HepG2 (cell line): Measurements from ENCODE around the gene ABCC1. TPM values are rescaled to one million over a fixed set of nuclear protein-coding genes. Genes with fewer than 3 reads are reported as not detected.

Experiments
- CSRNP1 ChIP-seq: sonication (generic); formaldehyde crosslinking; IDR thresholded peaks from 2 replicates; pipeline ENCODE4 v1.8.1; 2023; ENCODE audit warnings: mild to moderate bottlenecking, missing genetic modification reagents
- DRAP1 ChIP-seq: IDR thresholded peaks from 2 replicates; pipeline ENCODE4 v1.6.1; 2016; ENCODE audit warnings: missing genetic modification reagents, missing compliant biosample characterization
- EEA1 ChIP-seq: sonication (generic); formaldehyde crosslinking; IDR thresholded peaks from 2 replicates; pipeline ENCODE4 v1.5.1; 2020; ENCODE audit warnings: mild to moderate bottlenecking, missing genetic modification reagents, borderline replicate concordance
- EHMT2 ChIP-seq: fragments of 200-600 bp; sonication (generic); IDR thresholded peaks from 2 replicates; pipeline ENCODE4 v1.7.0; 2017; ENCODE audit warnings: antibody characterized with exemption, low read depth, low read length, borderline replicate concordance
- IRF1 ChIP-seq: sonication (generic); formaldehyde crosslinking; IDR thresholded peaks from 2 replicates; pipeline ENCODE4 v1.4.0; 2020; ENCODE audit warnings: low read depth, mild to moderate bottlenecking, missing genetic modification reagents
- LCORL ChIP-seq, 2 experiments: fragments of 450-650 bp in 1 of 2; sonication (generic) in 1 of 2; formaldehyde crosslinking in 1 of 2; IDR thresholded peaks; 2 replicates each; pipeline versions ENCODE4 v1.5.0 to v1.6.1; 2017 to 2020; ENCODE audit warnings: antibody characterized with exemption in 1 of 2, missing genetic modification reagents in 1 of 2
- MATR3 ChIP-seq: sonication (generic); formaldehyde crosslinking; IDR thresholded peaks from 2 replicates; pipeline ENCODE4 v1.4.0; 2020; ENCODE audit warnings: missing genetic modification reagents
- NFE2 ChIP-seq: sonication (generic); formaldehyde crosslinking; IDR thresholded peaks from 2 replicates; pipeline ENCODE4 v1.4.0; 2020; ENCODE audit warnings: missing genetic modification reagents
- NR2F1 ChIP-seq, 2 experiments: fragments of 450-650 bp in 1 of 2; formaldehyde crosslinking in 1 of 2; IDR thresholded peaks; 2 replicates each; pipeline versions ENCODE4 v1.5.0 to v1.6.1; 2016 to 2020; ENCODE audit warnings: mild to moderate bottlenecking in 1 of 2, missing compliant biosample characterization in 1 of 2, missing genetic modification reagents in 1 of 2, moderate library complexity in 1 of 2
- RBM39 ChIP-seq: fragments of 200-400 bp; formaldehyde crosslinking; IDR thresholded peaks from one replicate; pipeline ENCODE4 v1.6.1; 2018; ENCODE audit warnings: antibody characterized with exemption, mild to moderate bottlenecking, low read depth, low read length; ENCODE audit not compliant: poor library complexity, severe bottlenecking
- SAP130 ChIP-seq: IDR thresholded peaks from 2 replicates; pipeline ENCODE4 v1.6.1; 2016; ENCODE audit warnings: low read depth
- SRSF1 ChIP-seq: fragments of 200-400 bp; formaldehyde crosslinking; optimal IDR thresholded peaks from 2 replicates; pipeline ENCODE3; 2017; ENCODE audit warnings: mild to moderate bottlenecking, low read depth, low read length, moderate library complexity
- TMF1 ChIP-seq: sonication (generic); formaldehyde crosslinking; IDR thresholded peaks from 2 replicates; pipeline ENCODE4 v1.8.1; 2022; ENCODE audit warnings: low read depth, missing genetic modification reagents
- ZFP82 ChIP-seq: sonication (generic); formaldehyde crosslinking; IDR thresholded peaks from 2 replicates; pipeline ENCODE4 v1.5.1; 2020; ENCODE audit warnings: mild to moderate bottlenecking, missing genetic modification reagents, borderline replicate concordance
- ZNF274 ChIP-seq: sonication (generic); formaldehyde crosslinking; IDR thresholded peaks from 2 replicates; pipeline ENCODE4 v1.5.1; 2020; ENCODE audit warnings: mild to moderate bottlenecking, missing genetic modification reagents
- ZNF331 ChIP-seq: sonication (generic); formaldehyde crosslinking; IDR thresholded peaks from 2 replicates; pipeline ENCODE4 v1.4.0; 2020; ENCODE audit warnings: missing genetic modification reagents
- ZNF333 ChIP-seq: sonication (generic); formaldehyde crosslinking; IDR thresholded peaks from 2 replicates; pipeline ENCODE4 v1.4.0; 2020; ENCODE audit warnings: mild to moderate bottlenecking, missing genetic modification reagents, borderline replicate concordance
- ZNF570 ChIP-seq: sonication (generic); formaldehyde crosslinking; IDR thresholded peaks from 2 replicates; pipeline ENCODE4 v1.4.0; 2020; ENCODE audit warnings: mild to moderate bottlenecking, missing genetic modification reagents, borderline replicate concordance
- ZNF674 ChIP-seq: sonication (generic); formaldehyde crosslinking; IDR thresholded peaks from 2 replicates; pipeline ENCODE4 v1.5.0; 2020; ENCODE audit warnings: low read depth, mild to moderate bottlenecking, missing genetic modification reagents
- ZNF773 ChIP-seq: sonication (generic); formaldehyde crosslinking; IDR thresholded peaks from 2 replicates; pipeline ENCODE4 v1.4.0; 2020; ENCODE audit warnings: missing genetic modification reagents, borderline replicate concordance
- ZNF879 ChIP-seq: sonication (generic); formaldehyde crosslinking; IDR thresholded peaks from 2 replicates; pipeline ENCODE4 v1.8.1; 2023; ENCODE audit warnings: missing genetic modification reagents
- ZZZ3 ChIP-seq: sonication (generic); formaldehyde crosslinking; IDR thresholded peaks from 2 replicates; pipeline ENCODE4 v1.4.0; 2020; ENCODE audit warnings: missing genetic modification reagents, mild to moderate bottlenecking, borderline replicate concordance
- polyA plus RNA-seq, 8 experiments: library from polyadenylated mRNA; depleted of rRNA in 3 of 8; stranded (reverse) in 7 of 8; unstranded in 1 of 8; fragments of >200 nt; fragmentation: Illumina TruSeq in 4 of 8; extraction: Trizol in 4 of 8; gene quantifications; 2 replicates each; pipeline versions ENCODE4 v1.2.1 to v1.2.3, GENCODE V29; 2011 to 2016; ENCODE audit warnings: low read depth in 4 of 8, missing spikeins in 1 of 8, mixed read lengths in 1 of 8; ENCODE audit not compliant: insufficient read depth in 1 of 8
- total RNA-seq, 5 experiments: library from RNA; depleted of rRNA; stranded (reverse); fragments of >200 nt; fragmentation: Illumina TruSeq; extraction: Trizol; gene quantifications; 2 replicates each; pipeline ENCODE4 v1.2.3, GENCODE V29; 2016; ENCODE audit warnings: low read depth in 1 of 5
- TF ChIP-seq, protein P1 (sequence below), 2 experiments: sonication (generic) in 1 of 2; formaldehyde crosslinking in 1 of 2; IDR thresholded peaks; 2 replicates each; pipeline versions ENCODE4 v1.5.1 to v1.6.1; 2011 to 2020; ENCODE audit warnings: borderline replicate concordance in 1 of 2, low read depth in 1 of 2, low read length in 1 of 2, mild to moderate bottlenecking in 1 of 2, missing genetic modification reagents in 1 of 2, moderate library complexity in 1 of 2

Gene ABCC1
- total and polyA plus RNA-seq, 2 of the 13 experiments (the other 11 are each of a cell fraction or from before 2014, with no cell fraction given): 13.0 to 30.6 TPM

DNA sequence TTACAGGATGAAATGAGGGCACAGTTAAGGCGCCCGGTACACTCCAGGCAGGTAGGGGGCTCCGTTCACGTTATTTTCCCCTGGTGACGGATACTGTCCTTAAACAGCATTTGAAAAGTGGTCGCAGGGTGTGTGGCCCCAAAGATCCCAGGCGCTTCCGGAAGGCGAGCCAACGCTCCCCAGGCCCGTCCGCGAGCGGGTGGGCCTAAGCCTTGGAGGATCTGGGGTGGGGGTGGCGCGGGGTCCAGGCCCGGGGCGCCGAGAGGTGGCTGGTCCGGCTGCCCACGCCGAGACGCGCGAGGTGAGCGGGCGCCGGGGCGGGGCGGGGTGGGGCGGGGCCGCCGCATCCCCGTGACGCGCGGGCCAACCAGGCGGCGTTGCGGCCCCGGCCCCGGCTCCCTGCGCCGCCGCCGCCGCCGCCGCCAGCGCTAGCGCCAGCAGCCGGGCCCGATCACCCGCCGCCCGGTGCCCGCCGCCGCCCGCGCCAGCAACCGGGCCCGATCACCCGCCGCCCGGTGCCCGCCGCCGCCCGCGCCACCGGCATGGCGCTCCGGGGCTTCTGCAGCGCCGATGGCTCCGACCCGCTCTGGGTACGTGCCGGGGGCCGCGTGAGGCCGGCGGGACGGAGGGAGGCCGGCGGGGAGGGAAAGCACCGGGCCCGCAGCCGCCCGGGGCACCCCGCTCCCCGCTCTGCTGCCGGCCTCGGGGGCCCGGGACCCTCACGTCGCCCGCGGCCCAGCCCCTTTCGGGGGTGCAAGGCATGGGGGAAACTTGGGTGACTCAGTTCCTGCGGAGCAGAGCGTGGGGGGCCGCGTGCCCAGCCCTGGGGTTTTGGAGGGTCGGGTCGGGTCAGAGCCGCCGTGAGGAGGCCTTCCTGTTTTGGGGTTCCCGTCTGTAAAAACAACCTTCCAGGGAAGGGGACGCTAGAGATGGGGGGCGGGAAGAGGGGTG lies at the start of gene ABCC1 (continued):
- TF ChIP-seq ZZZ3 (CRISPR knock-in tag): no peak
- no peak for TF ChIP-seq NR2F1 (CRISPR knock-in tag; IDR thresholded peaks at IDR 0.05)
- no peak for TF ChIP-seq ZNF274
- no peak; the same call in 1 of the 2 replicates for TF ChIP-seq ZNF773
- TF ChIP-seq ZNF674: no peak
- no peak for TF ChIP-seq RBM39
- no peak for TF ChIP-seq ZNF570 (CRISPR knock-in tag)
- TF ChIP-seq CSRNP1: no peak
- TF ChIP-seq, protein P1, sequence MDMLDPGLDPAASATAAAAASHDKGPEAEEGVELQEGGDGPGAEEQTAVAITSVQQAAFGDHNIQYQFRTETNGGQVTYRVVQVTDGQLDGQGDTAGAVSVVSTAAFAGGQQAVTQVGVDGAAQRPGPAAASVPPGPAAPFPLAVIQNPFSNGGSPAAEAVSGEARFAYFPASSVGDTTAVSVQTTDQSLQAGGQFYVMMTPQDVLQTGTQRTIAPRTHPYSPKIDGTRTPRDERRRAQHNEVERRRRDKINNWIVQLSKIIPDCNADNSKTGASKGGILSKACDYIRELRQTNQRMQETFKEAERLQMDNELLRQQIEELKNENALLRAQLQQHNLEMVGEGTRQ (IDR thresholded peaks at IDR 0.05; ENCODE audit: low read depth, low read length): no peak
- TF ChIP-seq, protein P1 (CRISPR knock-in tag; IDR thresholded peaks at IDR 0.05; ENCODE audit: borderline replicate concordance): no peak
- no peak for TF ChIP-seq ZFP82 (CRISPR knock-in tag)
- TF ChIP-seq ZNF879 (CRISPR knock-in tag): no peak
- TF ChIP-seq MATR3 (CRISPR knock-in tag): no peak
- TF ChIP-seq NFE2 (CRISPR knock-in tag): no peak
- TF ChIP-seq ZNF333 (CRISPR knock-in tag): 0 out of 2 replicates have a peak, but pooled peaks have one; percentile 21
- TF ChIP-seq EEA1: no peak
- no peak for TF ChIP-seq LCORL (IDR thresholded peaks at IDR 0.05)
- no peak; the same call in 1 of the 2 replicates for TF ChIP-seq LCORL (CRISPR knock-in tag; IDR thresholded peaks at IDR 0.05)
- no peak for TF ChIP-seq EHMT2
- no peak for TF ChIP-seq DRAP1 (CRISPR knock-in tag)
- no peak for TF ChIP-seq IRF1 (CRISPR knock-in tag)
- TF ChIP-seq SRSF1: no peak
- no peak for TF ChIP-seq ZNF331 (CRISPR knock-in tag)
- TF ChIP-seq TMF1 (CRISPR knock-in tag): no peak; the same call in 1 of the 2 replicates
- peak; percentile 68; the same call in 1 of the 2 replicates for TF ChIP-seq SAP130 (CRISPR knock-in tag)
